Panc1 (cell line): ENCODE measurements around the gene NTMT1. TPM values are rescaled to one million over a fixed set of nuclear protein-coding genes. Genes with fewer than 3 reads are reported as not detected.
"Not testable (repeated sequence)": the region's sequence is repeated elsewhere in the genome, so short reads cannot be mapped to it uniquely, and the experiment has no call there.

Experiments
- ATAC-seq: fragments of 200-7000 bp; cut with Tn5 transposase; 2 replicates; pipeline ENCODE4 v1.9.1; 2020; ENCODE audit warnings: mild to moderate bottlenecking, moderate library complexity
- BruUV-seq: library from RNA; stranded (reverse); fragments of 400-500 nt; replicated peaks from 2 replicates; lab custom pipeline; 2021; lab: Mats Ljungman, UMichigan
- CTCF ChIA-PET: fragments of 300-600 bp; sonication (Branson Sonifier 250); formaldehyde crosslinking; loops from one replicate; lab custom pipeline; 2022; ENCODE audit warnings: antibody characterized with exemption; lab: Charles Lee
- POLR2A ChIA-PET: fragments of 300-600 bp; sonication (Branson Sonifier 250); formaldehyde crosslinking; loops from one replicate; lab custom pipeline; 2022; ENCODE audit warnings: antibody characterized with exemption; lab: Charles Lee
- DNase-seq: peaks from one replicate; pipeline ENCODE4 v3.0.0-alpha.2; 2010; ENCODE audit warnings: low read depth, low spot score
- H3K27ac ChIP-seq: 2 replicates; pipeline ENCODE4 v1.5.1; 2011; ENCODE audit warnings: mild to moderate bottlenecking, low read length, inconsistent platforms
- H3K27me3 ChIP-seq: fragments of 200-500 bp; sonication (Bioruptor generic); 2 replicates; pipeline ENCODE4 v1.6.0; 2014; ENCODE audit warnings: low read length, inconsistent platforms; ENCODE audit not compliant: control insufficient read depth, insufficient read depth
- H3K36me3 ChIP-seq: fragments of 200-500 bp; sonication (Bioruptor generic); 2 replicates; pipeline ENCODE4 v1.5.1; 2014; ENCODE audit warnings: inconsistent platforms, mild to moderate bottlenecking, low read length, moderate library complexity; ENCODE audit not compliant: control insufficient read depth, insufficient read depth
- H3K4me1 ChIP-seq: 2 replicates; pipeline ENCODE4 v1.5.1; 2011; ENCODE audit warnings: inconsistent platforms, mild to moderate bottlenecking, low read length, moderate library complexity; ENCODE audit not compliant: control insufficient read depth, insufficient read depth
- H3K4me3 ChIP-seq, 2 experiments: 2 replicates each; pipeline ENCODE4 v1.5.1; 2011 to 2012; ENCODE audit warnings: low read depth in 2 of 2, low read length in 2 of 2, mild to moderate bottlenecking in 2 of 2, inconsistent platforms in 1 of 2, moderate library complexity in 1 of 2
- H3K9me3 ChIP-seq: fragments of 200-500 bp; sonication (Bioruptor generic); 2 replicates; pipeline ENCODE4 v1.5.1; 2014; ENCODE audit warnings: low read depth, mild to moderate bottlenecking, inconsistent platforms, low read length, moderate library complexity; ENCODE audit not compliant: control insufficient read depth, insufficient read depth
- POLR2AphosphoS5 ChIP-seq: IDR thresholded peaks from 2 replicates; pipeline ENCODE4 v1.6.1; 2012; ENCODE audit warnings: mild to moderate bottlenecking, low read depth, low read length, moderate library complexity
- SIN3A ChIP-seq: IDR thresholded peaks from 2 replicates; pipeline ENCODE4 v1.6.1; 2012; ENCODE audit warnings: low read depth, mild to moderate bottlenecking, low read length, moderate library complexity, borderline replicate concordance; ENCODE audit not compliant: insufficient read depth
- TCF7L2 ChIP-seq: IDR thresholded peaks from 2 replicates; pipeline ENCODE4 v1.6.1; 2011; ENCODE audit warnings: mild to moderate bottlenecking, low read depth, low read length, inconsistent platforms
- in situ Hi-C: cut with HindIII; loops from 2 replicates; pipeline ENCODE4 v1.10.0; 2016; ENCODE audit warnings: low sequenced_read_pairs, low pct_unique_long_range_greater_than_20kb
- intact Hi-C: fragments of 100-400 bp; cut with micrococcal nuclease; formaldehyde crosslinking; loops from one replicate; pipeline ENCODE4 v1.10.0; 2022; ENCODE audit not compliant: unreplicated experiment
- total RNA-seq: library from RNA; stranded (reverse); gene quantifications from one replicate; pipeline ENCODE4 v1.2.1, GENCODE V29; 2021; ENCODE audit not compliant: unreplicated experiment
- TF ChIP-seq, protein P1 (sequence below), 2 experiments: IDR thresholded peaks; 2 replicates each; pipeline ENCODE4 v1.6.1; 2011 to 2012; ENCODE audit warnings: low read depth in 2 of 2, control low read depth in 1 of 2, low read length in 1 of 2, mild to moderate bottlenecking in 1 of 2, moderate library complexity in 1 of 2; ENCODE audit not compliant: insufficient read depth in 1 of 2
- TF ChIP-seq, protein P2 (sequence below): fragments of 450-650 bp; IDR thresholded peaks from 2 replicates; pipeline ENCODE4 v1.5.1; 2017; ENCODE audit warnings: mild to moderate bottlenecking

NTMT1 gene
- total RNA-seq, 1 experiment from 2014 or later = 47.5 TPM

- ChIA-PET CTCF (interaction anchor here (0.6 kb wide), 2 partner anchors 95 to 256 kb away, joined by 5 to 13 read pairs; no protein-coding TSS in a partner anchor), POLR2A (no interaction called here)
- TF ChIP-seq TCF7L2 = no peak
- TF ChIP-seq POLR2AphosphoS5 = no peak
- TF ChIP-seq, protein P1, sequence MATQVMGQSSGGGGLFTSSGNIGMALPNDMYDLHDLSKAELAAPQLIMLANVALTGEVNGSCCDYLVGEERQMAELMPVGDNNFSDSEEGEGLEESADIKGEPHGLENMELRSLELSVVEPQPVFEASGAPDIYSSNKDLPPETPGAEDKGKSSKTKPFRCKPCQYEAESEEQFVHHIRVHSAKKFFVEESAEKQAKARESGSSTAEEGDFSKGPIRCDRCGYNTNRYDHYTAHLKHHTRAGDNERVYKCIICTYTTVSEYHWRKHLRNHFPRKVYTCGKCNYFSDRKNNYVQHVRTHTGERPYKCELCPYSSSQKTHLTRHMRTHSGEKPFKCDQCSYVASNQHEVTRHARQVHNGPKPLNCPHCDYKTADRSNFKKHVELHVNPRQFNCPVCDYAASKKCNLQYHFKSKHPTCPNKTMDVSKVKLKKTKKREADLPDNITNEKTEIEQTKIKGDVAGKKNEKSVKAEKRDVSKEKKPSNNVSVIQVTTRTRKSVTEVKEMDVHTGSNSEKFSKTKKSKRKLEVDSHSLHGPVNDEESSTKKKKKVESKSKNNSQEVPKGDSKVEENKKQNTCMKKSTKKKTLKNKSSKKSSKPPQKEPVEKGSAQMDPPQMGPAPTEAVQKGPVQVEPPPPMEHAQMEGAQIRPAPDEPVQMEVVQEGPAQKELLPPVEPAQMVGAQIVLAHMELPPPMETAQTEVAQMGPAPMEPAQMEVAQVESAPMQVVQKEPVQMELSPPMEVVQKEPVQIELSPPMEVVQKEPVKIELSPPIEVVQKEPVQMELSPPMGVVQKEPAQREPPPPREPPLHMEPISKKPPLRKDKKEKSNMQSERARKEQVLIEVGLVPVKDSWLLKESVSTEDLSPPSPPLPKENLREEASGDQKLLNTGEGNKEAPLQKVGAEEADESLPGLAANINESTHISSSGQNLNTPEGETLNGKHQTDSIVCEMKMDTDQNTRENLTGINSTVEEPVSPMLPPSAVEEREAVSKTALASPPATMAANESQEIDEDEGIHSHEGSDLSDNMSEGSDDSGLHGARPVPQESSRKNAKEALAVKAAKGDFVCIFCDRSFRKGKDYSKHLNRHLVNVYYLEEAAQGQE (IDR thresholded peaks at IDR 0.05; ENCODE audit: insufficient read depth in 1 of 2, low read depth in 2 of 2, low read length in 1 of 2) = no peak
- TF ChIP-seq SIN3A = no peak
- TF ChIP-seq, protein P2, sequence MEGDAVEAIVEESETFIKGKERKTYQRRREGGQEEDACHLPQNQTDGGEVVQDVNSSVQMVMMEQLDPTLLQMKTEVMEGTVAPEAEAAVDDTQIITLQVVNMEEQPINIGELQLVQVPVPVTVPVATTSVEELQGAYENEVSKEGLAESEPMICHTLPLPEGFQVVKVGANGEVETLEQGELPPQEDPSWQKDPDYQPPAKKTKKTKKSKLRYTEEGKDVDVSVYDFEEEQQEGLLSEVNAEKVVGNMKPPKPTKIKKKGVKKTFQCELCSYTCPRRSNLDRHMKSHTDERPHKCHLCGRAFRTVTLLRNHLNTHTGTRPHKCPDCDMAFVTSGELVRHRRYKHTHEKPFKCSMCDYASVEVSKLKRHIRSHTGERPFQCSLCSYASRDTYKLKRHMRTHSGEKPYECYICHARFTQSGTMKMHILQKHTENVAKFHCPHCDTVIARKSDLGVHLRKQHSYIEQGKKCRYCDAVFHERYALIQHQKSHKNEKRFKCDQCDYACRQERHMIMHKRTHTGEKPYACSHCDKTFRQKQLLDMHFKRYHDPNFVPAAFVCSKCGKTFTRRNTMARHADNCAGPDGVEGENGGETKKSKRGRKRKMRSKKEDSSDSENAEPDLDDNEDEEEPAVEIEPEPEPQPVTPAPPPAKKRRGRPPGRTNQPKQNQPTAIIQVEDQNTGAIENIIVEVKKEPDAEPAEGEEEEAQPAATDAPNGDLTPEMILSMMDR = no peak
Measured at GRCh38 chr9:129591916-129592315, 34.0 kb upstream of the NTMT1 start.

DNA sequence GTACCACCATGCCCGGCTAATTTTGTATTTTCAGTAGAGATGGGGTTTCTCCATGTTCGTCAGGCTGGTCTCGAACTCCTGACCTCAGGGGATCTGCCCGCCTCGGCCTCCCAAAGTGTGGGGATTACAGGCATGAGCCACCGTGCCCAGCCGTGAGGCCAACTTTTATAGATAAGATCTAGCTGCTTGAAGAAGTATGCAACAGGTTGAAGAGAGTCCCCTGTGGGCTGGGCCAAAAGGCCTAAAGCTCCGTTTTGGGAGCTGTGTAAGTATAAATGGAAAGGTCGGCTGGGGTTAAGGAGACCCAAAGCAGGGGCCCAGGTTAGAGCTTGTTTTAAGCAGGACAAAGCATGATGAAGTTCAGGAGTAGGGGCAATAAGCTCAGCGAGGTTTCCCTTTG lies 33.2 kb upstream of the NTMT1 start:
- BruUV-seq, H3K27me3 ChIP-seq, ATAC-seq, H3K9me3 ChIP-seq, CTCF ChIA-PET, H3K27ac ChIP-seq, H3K4me1 ChIP-seq, DNase-seq, intact Hi-C loops, in situ Hi-C loops, H3K36me3 ChIP-seq, H3K4me3 ChIP-seq: not testable (repeated sequence)
- POLR2A ChIA-PET = interaction anchor here (0.6 kb wide), 1 partner anchor 505 kb away, joined by 8 read pairs; no protein-coding TSS in a partner anchor

More at GRCh38 chr9:129591916-129592315, 34.0 kb upstream of the NTMT1 start:
- Histone ChIP-seq H3K27ac (no peak overlapping the region), H3K4me3 (no peak overlapping the region), H3K27me3 (no peaks in the 10 kb centered on the region), H3K36me3 (no peaks in the 10 kb centered on the region), H3K4me1 (peaks cover 3% of the 10 kb centered on the region; the same call in 1 of the 2 replicates), H3K9me3 (no peaks in the 10 kb centered on the region)
- intact Hi-C loops = no loop called here
- DNase-seq = no peak
- in situ Hi-C loops = no loop called here
- no TSS peak for BruUV-seq
- no peak for ATAC-seq

GRCh38 chr9:129594632-129595031 lies 31.3 kb upstream of the NTMT1 start:
- H3K27ac ChIP-seq = no peak overlapping the region
- intact Hi-C loops (no loop called here), in situ Hi-C loops (no loop called here)
- H3K4me1 ChIP-seq = peaks cover 3% of the 10 kb centered on the region
- H3K36me3 ChIP-seq = no peaks in the 10 kb centered on the region
- H3K4me3 ChIP-seq = no peak overlapping the region
- CTCF ChIA-PET = no interaction called here
- no TSS peak for BruUV-seq
- DNase-seq (no peak), ATAC-seq (no peak)
- TF ChIP-seq, protein P2 = no peak
- no peak for TF ChIP-seq SIN3A
- TF ChIP-seq, protein P1 (IDR thresholded peaks at IDR 0.05; ENCODE audit: insufficient read depth in 1 of 2, low read depth in 2 of 2, low read length in 1 of 2) = no peak
- no peaks in the 10 kb centered on the region for H3K27me3 ChIP-seq
- H3K9me3 ChIP-seq = no peaks in the 10 kb centered on the region
- POLR2A ChIA-PET = no interaction called here
